Activated CD8-positive, alpha-beta memory T cell treated with anti-CD3 and anti-CD28 coated beads for 48 hours (primary cell): ENCODE data around the gene TLN1.

Source experiments
- DNase-seq, 3 experiments: peaks; one replicate each; pipeline ENCODE4 v3.0.0-alpha.2; 2020; ENCODE audit warnings: low read depth in 2 of 3, low spot score in 2 of 3

The TLN1 gene

DNA sequence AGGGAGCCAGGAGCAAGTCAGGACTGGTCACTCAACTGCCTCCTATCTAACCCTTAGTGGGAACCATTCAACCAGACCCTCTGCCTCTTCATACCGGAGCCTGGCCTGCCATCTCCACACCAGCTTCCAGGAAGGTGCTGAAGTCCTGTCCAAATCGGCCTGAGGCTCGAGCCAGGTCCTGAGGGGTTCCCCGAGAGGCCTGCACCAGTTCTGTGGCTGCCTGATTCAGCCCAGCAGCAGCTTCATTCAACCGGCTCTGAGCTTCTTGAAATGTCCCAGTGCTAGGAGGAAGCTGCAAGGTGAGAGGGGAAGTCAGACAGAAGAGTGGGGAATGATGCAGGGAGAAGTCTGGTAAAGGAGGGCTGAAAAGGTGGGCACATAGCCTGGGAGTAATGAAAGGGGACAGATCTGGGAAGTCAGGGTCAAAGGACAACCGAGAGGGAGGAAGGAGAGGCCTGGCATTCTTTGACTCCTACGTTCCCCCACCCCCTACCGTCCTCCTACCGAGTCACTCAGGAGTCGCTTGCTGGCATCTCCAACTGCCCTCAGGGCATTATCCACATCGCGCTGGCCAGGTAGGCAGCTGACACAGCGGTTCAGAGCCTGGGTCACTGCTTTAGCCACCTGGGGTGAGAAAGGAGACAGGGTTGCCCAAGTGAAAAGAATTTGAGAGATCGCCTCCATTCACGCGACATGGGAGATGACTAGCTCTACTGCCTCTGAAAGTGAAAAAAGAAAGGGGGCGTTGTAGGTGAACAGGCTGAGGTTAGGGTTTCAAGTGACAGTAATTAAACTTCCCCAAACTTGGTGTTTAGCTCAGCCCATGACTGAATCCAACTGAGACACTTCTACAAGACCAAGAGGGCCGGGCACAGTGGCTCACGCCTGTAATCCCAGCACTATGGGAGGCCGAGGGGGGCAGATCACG is 20.2 kb downstream of the TLN1 start:
- DNase-seq, result no peak

DNA sequence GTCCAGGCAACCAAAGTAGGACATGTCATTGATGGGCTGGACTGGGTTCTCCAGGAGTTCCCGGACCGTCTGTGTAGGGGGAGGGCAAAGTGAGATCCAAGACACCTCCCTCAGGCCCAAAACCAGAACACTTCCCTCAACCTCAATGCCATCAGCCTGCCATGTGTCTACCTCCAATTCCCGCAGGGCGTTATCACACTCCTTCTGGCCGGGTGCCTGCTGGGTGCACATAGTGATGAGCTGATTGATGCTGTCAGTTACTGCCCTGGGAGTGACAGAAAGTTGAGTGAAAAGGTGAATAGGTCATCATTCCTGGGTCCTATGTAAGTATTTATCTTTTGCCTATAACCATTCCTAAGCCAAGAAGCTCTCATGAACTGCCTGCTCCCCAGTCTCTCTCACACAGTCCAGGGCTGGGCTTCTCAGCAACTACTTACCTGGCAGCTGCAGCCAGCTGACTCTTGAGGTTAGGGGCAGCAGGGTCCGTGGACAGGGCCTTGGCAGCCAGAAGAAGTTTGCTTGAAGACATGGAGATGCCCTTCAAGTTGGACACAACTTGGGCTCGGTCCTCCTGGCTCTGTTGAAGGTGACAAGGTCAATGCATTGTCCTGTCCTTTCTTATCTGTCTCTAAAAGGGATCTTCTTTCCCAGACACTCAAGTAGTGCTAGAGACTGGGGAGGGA is 21.0 kb downstream of the TLN1 start:
- DNase-seq, result no peak

DNA sequence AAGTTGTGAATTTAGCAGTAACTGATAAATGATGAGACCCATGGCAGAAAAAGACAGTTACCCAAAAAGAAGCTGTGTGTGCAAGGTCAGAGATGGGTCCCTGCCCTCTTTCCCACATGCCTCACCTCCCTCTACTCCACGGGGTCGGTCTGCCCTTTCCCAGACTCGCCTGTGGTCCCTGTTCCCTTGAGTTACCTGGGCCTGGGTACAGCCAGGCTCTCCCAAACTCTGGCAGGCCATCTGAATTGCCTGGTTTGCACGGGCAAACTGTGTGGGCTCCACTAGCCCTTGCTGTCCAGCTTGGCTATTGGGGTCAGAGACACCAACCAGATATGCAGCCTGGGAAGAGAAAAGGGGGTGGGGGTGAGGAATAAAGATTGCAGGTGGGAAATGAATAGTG is 23.8 kb downstream of the TLN1 start:
- no peak for DNase-seq

DNA sequence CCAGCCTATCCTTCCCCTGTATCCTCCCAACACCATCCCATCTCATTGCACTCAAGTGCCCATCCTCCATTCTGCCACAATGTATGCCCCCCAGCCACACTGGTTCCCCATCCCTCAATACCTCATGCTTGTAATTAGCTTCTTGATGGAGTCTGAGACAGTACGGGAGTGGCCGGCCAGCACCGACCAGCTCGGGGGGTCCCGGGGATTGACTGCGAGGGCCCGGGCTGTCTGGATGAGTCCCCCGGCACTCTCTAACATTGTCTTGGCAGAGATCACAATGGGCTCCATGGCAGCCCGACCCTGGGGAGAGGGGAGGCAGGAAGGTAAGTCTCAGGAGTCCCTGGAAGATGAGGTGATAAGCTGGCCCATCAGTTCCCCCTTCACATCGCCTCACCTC is 25.0 kb downstream of the TLN1 start:
- DNase-seq, result no peak

DNA sequence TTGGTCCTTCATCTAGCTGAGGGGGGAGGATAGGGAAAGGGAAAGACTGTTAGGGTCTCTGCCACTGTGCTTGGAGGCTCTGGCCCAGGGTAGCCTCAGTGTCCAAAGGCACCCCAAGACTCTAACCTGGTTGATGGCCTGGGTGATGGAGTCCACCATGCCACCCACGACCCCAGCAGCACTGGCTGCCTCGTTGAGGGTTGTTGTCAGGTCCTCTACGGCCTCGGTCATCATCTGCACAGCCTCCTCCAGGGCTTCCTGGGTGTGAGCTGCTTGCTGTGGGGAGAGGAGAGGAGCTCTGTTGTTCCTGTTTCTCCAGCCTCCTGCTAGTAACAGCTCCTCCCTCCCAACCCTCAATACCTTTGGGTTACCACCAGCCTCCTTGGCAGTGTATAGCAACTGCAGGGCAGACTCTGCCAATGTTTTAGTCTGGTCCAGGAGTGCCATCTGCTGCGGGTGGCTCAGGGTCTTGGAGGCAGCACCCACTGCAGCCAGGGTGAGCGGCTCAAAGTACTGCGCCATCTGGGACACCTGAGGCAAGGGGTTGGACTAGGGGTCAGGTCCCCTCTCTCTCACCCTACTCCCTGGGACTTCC is 26.1 kb downstream of the TLN1 start:
- no peak for DNase-seq

DNA sequence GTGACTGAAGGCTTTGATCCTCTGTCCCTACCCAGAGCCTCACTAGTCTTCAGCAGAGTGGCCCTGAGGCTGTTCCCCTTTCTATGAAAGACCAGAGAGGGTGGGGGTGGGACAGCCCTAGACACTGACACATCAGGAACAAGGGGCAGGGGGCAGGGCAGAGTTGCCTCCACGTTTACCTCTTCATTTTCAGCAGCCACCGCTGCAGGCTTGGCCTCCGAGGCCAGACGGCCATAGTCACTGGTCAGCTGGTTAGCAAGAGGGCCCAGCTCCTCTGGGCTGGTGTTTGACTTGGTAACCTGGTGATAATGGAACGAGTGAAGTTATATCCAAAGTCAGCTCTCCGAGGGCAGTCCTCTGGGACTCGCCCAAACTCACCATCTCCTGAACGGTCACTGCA is 26.6 kb downstream of the TLN1 start:
- no peak for DNase-seq

DNA sequence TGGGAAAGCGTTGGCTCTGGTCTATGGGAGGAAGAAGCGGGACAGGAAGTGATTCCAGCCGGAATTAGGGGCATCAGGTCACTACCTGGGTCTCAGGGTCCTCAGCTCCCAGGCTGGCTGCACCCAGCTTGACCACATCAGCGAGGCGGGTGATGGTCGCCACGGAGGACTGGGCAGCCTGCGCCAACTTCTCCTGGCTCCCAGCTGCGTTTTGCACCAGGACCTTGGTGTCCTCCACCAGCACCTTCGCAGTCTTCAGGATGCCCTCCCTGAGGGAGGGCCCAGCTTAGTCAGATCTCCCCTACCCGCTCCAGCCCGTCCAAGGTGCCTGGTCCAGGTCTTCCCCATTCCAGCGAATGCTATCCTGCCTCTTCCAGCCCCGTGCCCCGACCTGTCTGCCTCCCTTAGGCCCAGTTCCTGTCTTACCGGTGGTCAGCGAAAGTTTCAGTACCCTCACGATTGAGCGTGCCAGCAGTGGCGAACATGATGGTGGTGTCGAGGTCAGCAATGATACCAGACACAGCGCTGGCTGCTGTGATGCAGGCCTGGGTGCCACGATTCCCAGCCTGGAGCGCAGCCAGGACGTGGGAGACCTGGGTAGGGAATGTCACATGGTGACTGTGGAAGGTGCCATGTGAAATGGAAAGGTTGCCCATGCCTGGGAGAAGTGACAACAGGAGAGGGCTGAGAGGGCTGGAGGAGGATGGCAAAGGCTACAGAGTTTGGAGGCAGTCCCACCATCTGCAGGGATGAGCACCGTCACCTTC is 27.9 kb downstream of the TLN1 start:
- no peak for DNase-seq

DNA sequence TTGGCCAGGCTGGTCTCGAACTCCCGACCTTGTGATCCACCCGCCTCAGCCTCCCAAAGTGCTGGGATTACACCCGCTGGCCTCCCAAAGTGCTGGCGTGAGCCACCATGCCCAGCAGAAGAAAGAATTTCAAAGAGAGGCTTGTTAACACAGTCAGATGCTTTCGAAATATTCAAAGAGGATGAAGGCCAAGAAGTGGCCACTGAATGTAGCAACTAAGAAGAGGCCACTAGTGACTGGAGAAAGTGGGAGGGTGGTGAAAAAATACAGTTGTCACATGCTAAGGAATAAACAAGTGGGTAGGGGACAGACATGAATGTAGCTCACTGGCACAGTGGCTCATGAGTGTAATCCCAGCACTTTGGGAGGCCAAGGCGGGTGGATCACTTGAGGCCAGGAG is 29.3 kb downstream of the TLN1 start:
- DNase-seq, result no peak

DNA sequence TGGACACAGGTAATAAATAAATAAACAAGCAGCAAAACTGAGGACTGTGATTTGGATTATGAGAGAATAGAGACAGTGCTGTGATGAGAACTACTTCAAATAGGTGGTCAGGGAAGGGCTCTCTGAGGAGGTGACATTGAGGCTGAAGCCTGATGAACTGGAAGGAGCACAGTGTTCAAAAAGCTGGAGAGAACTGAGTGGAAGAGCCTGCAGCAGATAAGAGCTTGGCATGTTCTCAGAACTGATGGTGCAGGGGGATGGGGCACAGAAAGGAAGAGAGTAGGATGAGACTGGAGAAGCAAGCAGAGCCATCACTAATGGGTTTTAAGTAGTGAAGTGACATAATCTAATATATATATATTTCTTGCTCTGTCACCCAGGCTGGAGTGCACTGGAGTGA is 31.1 kb downstream of the TLN1 start:
- no peak for DNase-seq

DNA sequence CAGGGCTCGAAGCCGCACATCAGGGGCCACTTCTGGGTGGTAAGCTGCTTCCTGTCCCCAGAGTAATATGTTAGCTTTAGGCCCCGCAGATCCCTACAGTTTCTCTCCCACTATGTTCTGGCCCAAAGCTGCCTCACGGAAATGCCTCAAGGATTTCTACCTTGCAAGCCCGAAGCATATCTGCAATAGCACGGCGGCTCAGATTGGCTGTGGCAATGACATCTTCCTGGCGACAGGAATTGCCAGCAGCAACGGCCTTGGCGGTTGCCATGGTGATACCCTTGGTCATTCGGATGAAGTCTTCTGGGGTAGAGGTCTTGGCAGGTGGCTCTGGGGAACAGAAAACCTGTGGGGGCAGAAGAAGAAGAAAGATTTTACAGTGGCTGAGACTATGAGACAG is 32.0 kb downstream of the TLN1 start:
- DNase-seq, result no peak

DNA sequence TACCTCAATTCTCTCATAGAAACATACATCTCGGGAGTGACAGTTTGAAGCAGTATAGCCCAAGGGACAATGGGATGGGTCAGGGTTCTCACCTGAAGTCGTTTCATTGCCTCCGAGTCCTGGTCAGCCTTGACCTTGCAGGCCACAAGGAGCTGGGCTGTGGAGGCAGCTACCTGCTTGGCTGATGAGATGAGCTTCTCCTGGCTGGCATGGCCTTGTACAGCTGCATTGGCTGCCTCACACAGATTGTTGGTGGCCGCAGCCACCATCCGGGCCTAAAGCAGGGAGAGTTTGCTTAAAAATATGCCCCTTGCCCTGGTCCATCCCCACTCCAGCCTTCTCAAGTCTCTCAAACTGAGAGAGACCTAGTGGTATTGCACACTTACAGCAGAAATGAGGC is 33.8 kb downstream of the TLN1 start:
- DNase-seq, result no peak

DNA sequence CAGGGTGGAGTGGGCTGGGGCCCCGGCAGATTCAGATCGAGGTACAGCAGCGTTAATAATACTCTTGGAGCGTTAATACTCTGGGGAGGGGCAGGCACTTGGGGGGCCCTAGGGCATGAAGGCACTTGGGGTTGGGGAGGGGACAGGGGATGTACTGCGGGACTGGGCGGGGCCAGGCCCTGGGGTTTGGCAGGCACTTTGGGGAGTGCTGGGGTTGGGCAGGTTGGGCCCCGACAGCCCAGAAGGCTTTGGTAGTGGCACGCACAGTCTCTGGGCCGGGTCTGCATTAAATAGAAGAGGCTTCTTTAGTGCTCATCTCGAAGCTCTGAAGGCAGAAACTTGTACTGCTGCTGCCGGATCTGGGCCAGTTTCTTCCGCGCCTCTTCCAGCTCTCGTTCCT is 34.5 kb downstream of the TLN1 start:
- DNase-seq, result no peak

DNA sequence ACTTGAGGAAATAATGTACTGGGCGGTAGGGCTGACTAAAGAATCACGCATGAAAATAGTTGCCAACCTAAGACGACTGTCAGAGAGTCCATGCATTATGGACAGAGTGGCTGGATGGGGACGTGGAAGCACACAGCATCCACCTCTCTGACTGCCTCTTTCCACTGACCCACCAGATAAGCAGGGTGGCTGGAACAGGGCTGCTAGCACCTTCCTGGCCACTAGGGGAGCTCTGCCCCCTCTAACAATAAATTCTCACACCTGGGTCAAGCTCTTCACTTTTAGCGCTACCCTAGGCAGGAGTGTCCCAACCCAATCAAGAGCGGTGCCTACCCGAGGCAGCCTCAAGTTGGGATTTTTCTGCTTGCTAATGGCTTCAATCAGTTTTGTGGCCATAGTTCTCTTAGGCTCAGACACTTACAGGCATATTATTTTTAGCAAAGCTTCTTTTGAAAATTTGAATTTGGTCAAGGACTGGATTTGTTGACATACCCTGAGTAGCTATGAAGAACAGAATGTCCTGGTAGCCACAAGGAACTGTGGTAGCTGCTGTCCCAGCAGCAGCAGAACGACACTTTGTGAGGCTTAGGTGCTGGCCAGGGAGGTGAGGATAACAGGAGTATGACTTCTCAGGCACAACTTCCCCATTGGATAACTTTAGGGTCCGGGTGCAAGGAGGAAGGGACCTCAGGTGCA is 35.3 kb downstream of the TLN1 start:
- DNase-seq, result no peak

DNA sequence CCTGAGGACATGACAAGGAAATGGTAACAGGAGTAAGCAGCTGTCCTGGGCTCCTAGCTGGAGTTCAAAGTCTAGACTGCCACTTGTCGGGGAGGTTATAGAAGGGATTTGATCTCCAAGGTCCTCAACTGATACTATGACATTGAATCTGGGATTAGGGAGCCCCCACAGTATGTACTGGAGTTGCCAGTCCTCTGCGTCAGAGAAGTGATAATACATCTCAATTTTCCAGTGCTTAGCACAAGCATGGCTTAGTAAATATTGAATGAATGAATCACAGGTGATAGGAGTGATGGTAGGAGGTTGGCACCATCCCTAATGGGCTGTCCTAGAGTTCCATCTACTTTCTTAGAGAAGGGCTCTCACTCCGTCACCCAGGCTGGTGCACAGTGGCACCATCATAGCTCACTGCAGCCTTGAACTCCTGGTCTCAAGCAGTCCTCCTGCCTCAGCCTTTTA is 36.0 kb downstream of the TLN1 start:
- DNase-seq, result no peak

DNA sequence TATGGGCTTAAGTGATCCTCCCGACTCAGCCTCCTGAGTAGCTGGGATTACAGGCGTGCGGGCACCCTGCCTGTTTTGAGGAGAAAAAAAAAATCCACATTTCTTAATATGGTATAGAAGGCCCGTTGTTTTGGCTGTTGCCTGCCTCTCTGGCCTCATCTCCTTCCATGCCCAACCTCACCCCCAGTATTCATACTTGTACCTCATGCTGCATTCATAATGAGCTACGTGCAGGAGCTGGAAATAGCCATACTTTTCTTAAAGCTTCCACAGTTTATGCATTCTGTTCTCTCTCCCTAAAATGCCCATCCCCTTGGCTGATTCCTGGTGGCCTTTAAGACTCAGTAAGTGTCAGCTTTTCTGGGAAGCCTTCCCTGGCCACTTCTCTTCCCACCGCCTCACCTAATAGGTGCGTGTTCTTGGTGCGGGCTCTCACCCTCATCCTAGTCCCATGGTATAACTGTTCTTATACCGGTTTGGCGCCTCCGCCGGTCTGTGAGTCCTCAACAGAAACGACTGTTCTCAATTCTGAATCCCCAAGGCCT is 40.2 kb downstream of the TLN1 start:
- no peak for DNase-seq

DNA sequence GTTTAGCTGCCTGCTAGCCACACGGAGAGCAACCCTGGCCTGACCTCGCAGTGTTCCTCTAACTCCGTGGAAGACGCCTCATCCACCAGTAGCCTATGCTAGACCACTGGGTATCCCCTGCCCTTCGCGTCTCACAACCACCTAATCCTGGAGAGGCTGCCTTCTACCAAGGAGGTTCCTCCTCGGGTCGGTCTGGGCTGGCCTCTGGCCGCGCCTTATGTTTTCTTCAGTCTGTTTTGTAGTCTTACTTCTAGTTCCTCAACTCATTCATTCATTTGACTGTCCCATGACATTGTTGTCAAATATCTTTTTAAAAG is 40.7 kb downstream of the TLN1 start:
- DNase-seq, result no peak

DNA sequence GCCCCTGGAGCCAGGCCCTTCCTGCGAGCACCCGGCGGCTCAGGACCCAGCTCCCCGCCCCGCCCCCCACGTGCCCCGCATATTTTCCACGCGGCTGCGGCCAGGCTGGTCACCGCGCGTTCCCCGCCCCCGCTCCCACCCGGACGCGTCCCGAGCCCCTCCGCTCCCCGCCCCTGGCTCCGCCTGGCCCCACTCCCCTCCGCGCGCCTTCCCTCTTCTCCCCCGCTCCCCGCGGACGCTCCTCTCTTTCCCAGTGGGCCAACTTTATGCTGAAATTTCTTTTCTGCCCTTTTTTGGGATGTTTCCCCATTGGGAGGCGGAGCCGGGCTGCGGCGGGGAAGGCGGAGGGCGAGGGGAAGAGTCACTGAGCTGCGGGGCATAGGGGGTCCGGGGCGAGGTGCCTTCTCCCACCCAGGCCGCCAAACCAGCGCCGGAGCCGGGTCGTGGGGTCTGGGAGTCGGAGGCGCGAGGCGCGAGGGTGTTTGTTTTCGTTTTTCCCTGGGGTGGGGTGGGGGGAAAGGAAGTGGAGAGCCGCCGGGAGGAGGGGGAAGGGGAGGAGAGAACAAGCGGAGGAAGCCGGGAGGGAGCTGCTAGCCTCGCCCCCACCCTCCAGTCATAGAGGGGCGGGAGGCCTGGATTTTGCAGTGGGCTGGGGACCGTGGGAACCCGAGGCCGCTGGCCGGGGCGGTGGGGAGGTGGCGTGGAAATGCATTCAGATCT is 41.2 kb downstream of the TLN1 start:
- no peak for DNase-seq

DNA sequence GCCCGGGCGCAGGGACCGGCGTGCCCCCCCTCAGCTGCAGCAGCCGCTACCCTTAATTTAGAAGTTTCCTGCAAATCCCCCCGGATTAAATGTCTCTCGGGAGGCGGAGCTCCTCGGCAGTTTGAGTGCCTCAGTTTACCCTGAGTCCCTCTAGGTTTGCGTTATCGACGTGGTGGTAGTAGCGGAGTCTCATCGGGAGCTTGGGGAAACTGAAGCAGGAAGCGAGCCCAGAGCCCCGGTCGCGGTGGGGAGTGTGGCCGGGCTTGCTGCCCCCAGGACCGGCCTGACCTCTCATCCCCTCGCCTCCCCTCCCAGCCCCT is 41.7 kb downstream of the TLN1 start:
- no peak for DNase-seq

DNA sequence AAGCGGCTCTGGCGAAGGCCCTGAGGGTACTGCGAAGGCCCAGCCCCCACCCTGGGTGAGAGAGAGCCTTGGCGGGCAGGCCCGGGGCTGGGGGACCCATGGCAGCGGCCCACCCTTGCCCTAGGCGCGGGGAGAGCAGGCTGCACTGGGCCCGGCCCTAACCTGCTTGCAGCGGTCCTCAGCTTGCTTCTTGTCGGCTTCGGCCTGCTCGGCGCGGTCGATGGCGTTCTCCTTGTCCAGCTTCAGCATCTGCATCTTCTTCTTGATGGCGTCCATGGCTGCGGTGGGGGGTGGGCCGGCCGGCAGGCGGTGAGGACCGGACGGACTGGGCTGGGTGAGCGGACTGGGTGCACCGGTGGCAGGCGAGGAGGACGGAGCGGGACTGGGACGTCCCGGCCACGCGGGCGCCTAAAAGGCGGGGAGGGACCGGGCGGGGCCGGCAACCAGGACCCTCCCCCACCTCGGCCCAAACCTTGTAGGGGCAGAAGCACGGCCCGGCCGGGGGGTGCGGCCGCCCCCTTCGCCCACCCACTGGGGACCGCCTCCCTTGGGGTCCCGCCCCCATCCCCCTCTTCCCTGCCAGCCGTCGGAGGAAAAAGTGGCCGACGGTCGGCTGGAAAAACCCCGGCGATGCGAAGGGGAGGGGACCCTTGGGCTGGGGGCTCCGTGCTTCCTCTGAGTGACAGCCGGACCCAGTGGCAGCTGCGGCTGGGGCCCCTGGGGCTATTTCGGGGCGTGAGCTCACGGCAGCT is 42.3 kb downstream of the TLN1 start, which contains the start of gene TPM2:
Gene TPM2 (minus strand): TSS at position 384 of the 752 bp plus-strand sequence. CDS start 108 bp downstream, at position 276.
- no peak for DNase-seq
